ENCODE results near the gene ZNF385C.
"Not testable (repeated sequence)": the region's sequence is repeated elsewhere in the genome, so short reads cannot be mapped to it uniquely, and the experiment has no call there.

- TF ChIP-seq EZH2 (IDR thresholded peaks at IDR 0.05; ENCODE audit: low read length); CTCF (optimal IDR thresholded peaks at IDR 0.05 in 1 of 3, IDR thresholded peaks at IDR 0.05 in 1 of 3, conservative IDR thresholded peaks at IDR 0.05 in 1 of 3; ENCODE audit: extremely low read depth in 1 of 3, insufficient read depth in 2 of 3, low read length in 3 of 3): not testable (repeated sequence)
These were observed 77.4 kb downstream of the ZNF385C start for GRCh38 chr17:42020845-42021244.
